Upper lobe of left lung (tissue), 6 donors: ENCODE measurements around the gene ZNHIT6. TPM values are rescaled to one million over a fixed set of nuclear protein-coding genes. Genes with fewer than 3 reads are reported as not detected.
A peak's percentile ranks its signal among the peaks of the same experiment; 100 is the strongest.
"Not testable (repeated sequence)": the region's sequence is repeated elsewhere in the genome, so short reads cannot be mapped to it uniquely, and the experiment has no call there.

Experiments used
- ATAC-seq, 2 donors: fragments of 200-7000 bp; cut with Tn5 transposase; one replicate each; pipeline ENCODE4 v1.9.1; 2022; ENCODE audit warnings: mild to moderate bottlenecking in 2 of 2, moderate library complexity in 2 of 2; ENCODE audit not compliant: low FRiP score in 2 of 2
- DNase-seq, 2 donors: peaks; one replicate each; pipeline ENCODE4 v3.0.0-alpha.2; 2019 to 2020
- H3K27ac ChIP-seq, 4 donors: fragments of 200-600 bp; sonication (generic); one replicate each; pipeline ENCODE4 v1.5.1; 2016 to 2019
- H3K27me3 ChIP-seq, 4 donors: fragments of 200-600 bp; sonication (generic); one replicate each; pipeline ENCODE4 v1.5.1; 2017 to 2019
- H3K36me3 ChIP-seq, 4 donors: fragments of 200-600 bp; sonication (generic); one replicate each; pipeline ENCODE4 v1.5.1; 2016 to 2019
- H3K4me1 ChIP-seq, 4 donors: fragments of 200-600 bp; sonication (generic); one replicate each; pipeline ENCODE4 v1.5.1; 2018 to 2019
- H3K4me3 ChIP-seq, 4 donors: fragments of 200-600 bp; sonication (generic); one replicate each; pipeline ENCODE4 v1.5.1; 2017 to 2019; ENCODE audit warnings: mild to moderate bottlenecking in 2 of 4, moderate library complexity in 1 of 4
- H3K9me3 ChIP-seq, 4 donors: fragments of 200-600 bp; sonication (generic); one replicate each; pipeline ENCODE4 v1.5.1; 2018 to 2019
- CTCF ChIP-seq, 6 experiments: fragments of 450-650 bp in 4 of 6; fragments of 200-600 bp in 2 of 6; sonication (generic) in 2 of 6; IDR thresholded peaks; one replicate each; pipeline ENCODE4 v1.5.1; 2016 to 2019; ENCODE audit warnings: antibody characterized with exemption in 6 of 6
- EP300 ChIP-seq, 4 donors: sonication (generic); formaldehyde crosslinking; IDR thresholded peaks; one replicate each; pipeline ENCODE4 v1.5.1; 2017; ENCODE audit warnings: antibody characterized with exemption in 4 of 4, control low read depth in 2 of 4
- POLR2A ChIP-seq, 4 donors: fragments of 450-650 bp; IDR thresholded peaks; one replicate each; pipeline ENCODE4 v1.5.1; 2016 to 2017; ENCODE audit warnings: antibody characterized with exemption in 4 of 4, mild to moderate bottlenecking in 2 of 4
- POLR2AphosphoS5 ChIP-seq, 2 donors: sonication (generic); formaldehyde crosslinking; IDR thresholded peaks; one replicate each; pipeline ENCODE4 v1.5.1; 2017; ENCODE audit warnings: antibody characterized with exemption in 2 of 2
- WGBS, 2 donors: methylation state at CpG; one replicate each; pipeline ENCODE4 v1.1.5; 2017 to 2018; 5-methylcytosine and 5-hydroxymethylcytosine counted together
- total RNA-seq, 6 donors: library from RNA; depleted of rRNA in 4 of 6; stranded (reverse); fragments of >200 nt in 4 of 6; gene quantifications; one replicate each; pipeline versions ENCODE4 v1.1.0 to v1.2.1, GENCODE V29; 2016 to 2021
- donor health status: DM: no; HTN: no; CAD: no; lungs with moderate emphysema.
- donor health status: DM: no; HTN: yes; CAD: no; lungs with severe emphysema.

The ZNHIT6 gene
- total RNA-seq, 6 donors from 2014 or later = 4.2 to 13.2 (median 10.0) TPM

GRCh38 chr1:85639920-85640319 is 68.3 kb downstream of the ZNHIT6 start:
- not testable (repeated sequence) for ATAC-seq, H3K36me3 ChIP-seq, H3K9me3 ChIP-seq, H3K4me1 ChIP-seq, H3K27ac ChIP-seq, H3K4me3 ChIP-seq, DNase-seq, H3K27me3 ChIP-seq
- 97 to 100% methylated on average over 7 of the region's 7 CpGs for WGBS, 2 donors

- peaks cover 0 to 5% (median 1%) of the 10 kb centered on the region in 4 donors for H3K36me3 ChIP-seq
Observed at GRCh38 chr1:85638412-85638811, 69.8 kb downstream of the ZNHIT6 start.

GRCh38 chr1:85630493-85630892 is 77.7 kb downstream of the ZNHIT6 start:
- WGBS, 2 donors = 96 to 99% methylated on average over 2 of the region's 2 CpGs

More at GRCh38 chr1:85638412-85638811, 69.8 kb downstream of the ZNHIT6 start:
- Histone ChIP-seq H3K9me3 (peaks cover 0 to 10% (median 6%) of the 10 kb centered on the region in 4 donors), H3K4me3 (no peak overlapping the region), H3K27me3 (no peaks in the 10 kb centered on the region), H3K4me1 (no peaks in the 10 kb centered on the region), H3K27ac (no peak overlapping the region)
- no peak for TF ChIP-seq EP300 (IDR thresholded peaks at IDR 0.05)
- no peak for TF ChIP-seq POLR2AphosphoS5 (IDR thresholded peaks at IDR 0.05)
- 74 to 100% methylated on average over 1 of the region's 1 CpG for WGBS, 2 donors
- no peak for DNase-seq
- no peak for ATAC-seq

GRCh38 chr1:85629532-85629920 is 78.7 kb downstream of the ZNHIT6 start:
- H3K27ac ChIP-seq = peak overlapping the region; percentile 59 to 86 (median 71)
- WGBS, 2 donors = 44 to 57% methylated on average over 2 of the region's 2 CpGs

More at GRCh38 chr1:85630493-85630892, 77.7 kb downstream of the ZNHIT6 start:
- peaks cover 3 to 13% (median 11%) of the 10 kb centered on the region in 4 donors for H3K4me1 ChIP-seq
- DNase-seq (no peak), ATAC-seq (no peak)
- no peak for TF ChIP-seq POLR2AphosphoS5 (IDR thresholded peaks at IDR 0.05)
- TF ChIP-seq CTCF (IDR thresholded peaks at IDR 0.05) = no peak
- no peak for TF ChIP-seq POLR2A (IDR thresholded peaks at IDR 0.05)
- TF ChIP-seq EP300 (IDR thresholded peaks at IDR 0.05) = no peak
- H3K27me3 ChIP-seq = no peaks in the 10 kb centered on the region
- H3K36me3 ChIP-seq = no peaks in the 10 kb centered on the region
- no peak overlapping the region for H3K4me3 ChIP-seq
- no peak overlapping the region for H3K27ac ChIP-seq
- H3K9me3 ChIP-seq = no peaks in the 10 kb centered on the region

DNA sequence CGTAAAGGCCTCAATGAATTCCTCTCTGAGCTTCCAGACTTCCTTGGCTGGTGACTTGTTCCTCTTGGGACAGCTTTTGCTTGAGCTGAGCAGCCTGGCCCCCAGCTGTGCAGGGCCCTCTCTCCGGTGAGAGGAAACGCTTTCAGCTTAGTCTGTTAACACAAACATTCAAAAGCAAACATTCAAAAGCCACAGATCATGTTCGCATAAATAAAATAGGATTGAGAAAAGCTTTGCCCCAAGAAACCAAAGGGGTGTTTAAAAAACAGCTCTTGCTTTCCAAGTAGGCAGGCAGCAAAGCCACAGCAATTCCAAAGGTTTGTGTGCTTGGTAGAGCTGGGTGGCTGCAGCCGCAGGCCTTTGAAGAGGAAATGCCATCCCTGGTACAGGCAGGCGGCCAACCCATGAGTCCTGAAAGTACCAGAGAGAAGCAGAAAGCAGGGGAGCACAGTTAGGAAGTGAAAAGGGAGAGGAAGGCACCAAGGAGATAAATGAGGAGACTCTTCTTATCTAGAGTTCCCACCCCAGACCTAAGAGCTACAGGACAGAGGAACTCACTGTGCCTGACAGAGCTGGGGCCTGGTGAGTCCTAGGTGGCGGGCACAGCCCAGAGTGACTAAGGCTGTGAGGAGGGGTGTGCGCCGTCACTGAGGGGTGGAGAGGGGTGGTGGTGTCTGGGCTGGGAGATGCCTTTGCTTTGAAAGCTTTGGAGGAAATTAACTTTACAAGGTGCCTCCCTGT is 79.3 kb downstream of the ZNHIT6 start:
- WGBS, 2 donors = 43 to 51% methylated on average over 9 of the region's 9 CpGs
- ATAC-seq = peak; percentile 84 to 85
- no peaks in the 10 kb centered on the region for H3K27me3 ChIP-seq
- TF ChIP-seq POLR2A (IDR thresholded peaks at IDR 0.05) (no peak), EP300 (IDR thresholded peaks at IDR 0.05) (no peak), CTCF (IDR thresholded peaks at IDR 0.05) (no peak), POLR2AphosphoS5 (IDR thresholded peaks at IDR 0.05) (no peak)
- H3K4me3 ChIP-seq = no peak overlapping the region
- peaks cover 3 to 13% (median 11%) of the 10 kb centered on the region in 4 donors for H3K4me1 ChIP-seq
- peak overlapping the region; percentile 59 to 86 (median 71) for H3K27ac ChIP-seq
- no peaks in the 10 kb centered on the region for H3K9me3 ChIP-seq
- H3K36me3 ChIP-seq = no peaks in the 10 kb centered on the region
- peak; percentile 7 to 69 for DNase-seq

More at GRCh38 chr1:85629532-85629920, 78.7 kb downstream of the ZNHIT6 start:
- Histone ChIP-seq H3K9me3 (no peaks in the 10 kb centered on the region), H3K36me3 (no peaks in the 10 kb centered on the region), H3K4me3 (no peak overlapping the region), H3K27me3 (no peaks in the 10 kb centered on the region), H3K4me1 (peaks cover 3 to 13% (median 11%) of the 10 kb centered on the region in 4 donors)
- DNase-seq (no peak), ATAC-seq (no peak)
- no peak for TF ChIP-seq POLR2A (IDR thresholded peaks at IDR 0.05)
- TF ChIP-seq POLR2AphosphoS5 (IDR thresholded peaks at IDR 0.05) = no peak
- no peak for TF ChIP-seq EP300 (IDR thresholded peaks at IDR 0.05)
- no peak for TF ChIP-seq CTCF (IDR thresholded peaks at IDR 0.05)

DNA sequence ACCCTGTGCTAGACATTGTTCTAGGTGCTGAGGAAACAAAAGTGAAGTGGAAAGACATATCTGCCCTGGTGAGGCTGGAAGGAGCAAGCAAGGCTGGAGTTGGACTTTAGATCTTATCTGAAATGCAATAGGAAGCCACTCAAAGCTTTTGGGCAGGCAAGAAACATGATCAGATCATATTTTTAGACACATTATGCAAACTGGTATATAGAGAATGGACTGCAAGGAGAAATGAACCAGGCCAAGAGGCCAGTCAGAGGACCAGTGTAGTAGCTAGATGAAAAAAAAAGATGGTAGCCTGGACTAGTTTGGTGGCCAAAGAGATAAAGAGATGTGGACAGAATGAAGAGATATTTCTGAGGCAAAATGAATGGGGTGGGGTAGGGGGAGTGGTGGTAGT is 81.4 kb downstream of the ZNHIT6 start:
- Histone ChIP-seq H3K36me3 (no peaks in the 10 kb centered on the region), H3K4me1 (peaks cover 3 to 13% (median 11%) of the 10 kb centered on the region in 4 donors), H3K9me3 (peaks cover 0 to 4% (median 2%) of the 10 kb centered on the region in 4 donors), H3K27me3 (no peaks in the 10 kb centered on the region), H3K27ac (no peak overlapping the region), H3K4me3 (no peak overlapping the region)
- no peak for DNase-seq
- no peak for TF ChIP-seq EP300 (IDR thresholded peaks at IDR 0.05)
- TF ChIP-seq POLR2A (IDR thresholded peaks at IDR 0.05) = no peak
- TF ChIP-seq CTCF (IDR thresholded peaks at IDR 0.05) = no peak
- no peak for TF ChIP-seq POLR2AphosphoS5 (IDR thresholded peaks at IDR 0.05)
- no peak for ATAC-seq
